KOPT-K1 (cell line): ENCODE data around the gene TPM1.
"Not testable (repeated sequence)": the region's sequence is repeated elsewhere in the genome, so short reads cannot be mapped to it uniquely, and the experiment has no call there.

Experiments used
- H3K27ac ChIP-seq: fragments of 200-600 bp; sonication (generic); 2 replicates; pipeline ENCODE4 v1.5.1; 2016; ENCODE audit warnings: antibody characterized with exemption, mild to moderate bottlenecking, low read depth, low read length; ENCODE audit not compliant: poor library complexity, severe bottlenecking
- H3K36me3 ChIP-seq: fragments of 200-600 bp; sonication (generic); 2 replicates; pipeline ENCODE4 v1.5.1; 2017; ENCODE audit warnings: antibody characterized with exemption, mild to moderate bottlenecking, low read length, moderate library complexity; ENCODE audit not compliant: insufficient read depth
- H3K9me3 ChIP-seq: fragments of 200-600 bp; sonication (generic); 2 replicates; pipeline ENCODE4 v1.5.1; 2017; ENCODE audit warnings: antibody characterized with exemption, low read length, mild to moderate bottlenecking; ENCODE audit not compliant: insufficient read depth, poor library complexity, severe bottlenecking

The TPM1 gene

DNA sequence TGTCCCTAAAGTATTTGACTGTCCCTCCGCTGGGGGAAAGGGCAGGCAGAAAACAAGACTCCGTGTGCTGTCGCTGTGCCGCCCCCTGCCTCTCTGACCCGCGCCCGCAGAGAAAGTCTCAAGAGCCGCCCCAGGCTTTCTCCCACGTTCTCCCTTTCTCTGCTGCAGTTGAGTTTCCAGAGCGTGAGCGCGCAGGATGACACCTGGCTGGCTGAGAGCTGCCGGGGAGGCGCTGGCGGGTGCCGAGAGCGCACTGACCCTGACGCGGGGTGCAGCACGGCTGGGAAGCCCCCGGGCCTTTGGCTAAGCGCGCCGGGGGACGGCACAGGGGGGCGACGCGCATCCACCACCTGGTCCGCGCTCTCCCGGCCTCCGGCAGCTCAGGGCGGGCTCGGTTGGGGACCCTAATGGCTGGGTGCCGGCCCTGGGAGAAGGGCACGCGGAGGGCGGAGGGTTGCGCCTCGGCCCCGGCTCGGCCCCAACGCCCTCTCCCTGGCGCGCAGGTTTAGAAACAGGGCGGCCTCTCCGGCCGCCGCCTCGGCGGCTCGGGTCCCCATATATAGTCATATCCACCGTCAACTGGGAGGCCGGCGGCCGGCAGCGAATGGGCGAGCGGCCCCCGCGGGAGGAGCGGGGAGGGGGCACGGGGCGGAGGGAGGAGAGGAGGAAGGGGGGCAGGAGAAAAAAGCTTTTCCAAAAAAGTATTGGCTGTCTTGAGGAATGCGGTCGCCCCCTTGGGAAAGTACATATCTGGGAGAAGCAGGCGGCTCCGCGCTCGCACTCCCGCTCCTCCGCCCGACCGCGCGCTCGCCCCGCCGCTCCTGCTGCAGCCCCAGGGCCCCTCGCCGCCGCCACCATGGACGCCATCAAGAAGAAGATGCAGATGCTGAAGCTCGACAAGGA lies at the start of gene TPM1:
Gene TPM1 (plus strand): TSS at position 774 of the 903 bp plus-strand sequence. CDS start 83 bp downstream, at position 857.
- Histone ChIP-seq H3K36me3 (no peaks in the 10 kb centered on the region), H3K9me3 (no peaks in the 10 kb centered on the region), H3K27ac (no peak within 1 kb of the TSS)

DNA sequence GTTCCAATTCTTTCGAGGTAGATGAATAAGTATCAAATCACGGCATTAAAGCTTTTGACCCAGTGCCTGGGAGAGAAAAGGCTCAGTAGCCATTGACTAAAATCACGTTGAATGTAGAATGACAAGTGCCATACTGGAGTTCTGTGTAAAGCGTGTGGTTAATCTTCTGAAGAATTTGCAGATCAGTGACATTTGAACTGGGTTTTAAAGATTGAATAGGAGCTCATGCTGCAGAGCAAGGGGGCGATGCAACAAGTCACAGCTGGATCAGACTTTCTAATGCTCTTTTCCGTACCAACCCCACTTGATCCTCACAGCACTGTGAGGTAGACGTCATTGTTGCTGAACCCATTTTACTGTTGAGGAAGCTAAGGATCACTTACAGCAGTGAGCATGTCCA lies 49.5 kb upstream of the TPM1 start:
- no peak overlapping the region for H3K27ac ChIP-seq
- H3K9me3 ChIP-seq = no peaks in the 10 kb centered on the region
- H3K36me3 ChIP-seq = no peaks in the 10 kb centered on the region

DNA sequence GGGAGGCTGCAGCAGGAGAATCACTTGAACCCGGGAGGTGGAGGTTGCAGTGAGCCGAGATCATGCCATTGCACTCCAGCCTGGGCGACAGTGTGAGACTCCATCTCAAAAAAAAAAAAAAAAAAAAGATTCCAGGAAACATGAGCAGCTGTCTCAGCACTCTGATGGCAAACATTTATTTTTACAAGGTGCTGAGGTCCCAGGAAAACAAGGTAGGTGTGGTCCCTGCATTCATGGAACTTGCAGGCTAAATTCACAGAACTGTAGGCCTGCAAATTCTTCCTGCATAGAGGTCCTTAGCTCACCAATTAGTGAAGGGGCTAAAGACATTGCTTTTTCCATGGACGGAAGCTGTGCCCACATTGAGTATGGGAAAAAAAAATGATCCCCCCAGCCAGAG lies 48.9 kb upstream of the TPM1 start:
- H3K9me3 ChIP-seq, H3K27ac ChIP-seq, H3K36me3 ChIP-seq: not testable (repeated sequence)

DNA sequence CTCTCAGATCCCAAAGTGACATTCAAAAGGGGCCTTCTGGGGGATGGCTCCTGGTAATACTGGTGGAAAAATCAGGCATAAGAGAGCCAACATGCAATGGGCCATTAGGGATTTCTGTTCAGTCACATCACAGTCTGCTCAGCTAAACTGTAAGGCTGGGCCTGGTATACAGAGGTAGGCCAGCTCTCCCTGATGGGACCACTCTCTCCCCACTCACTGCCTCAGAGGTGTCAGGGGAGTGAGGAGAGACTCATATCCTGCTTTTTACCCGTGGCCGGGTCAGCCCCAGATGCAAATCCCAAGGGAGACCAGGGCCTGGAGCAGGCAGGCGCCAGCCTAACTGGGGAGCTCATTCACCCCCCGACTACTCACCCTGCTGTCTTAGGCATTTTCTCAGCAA lies 48.1 kb upstream of the TPM1 start:
- Histone ChIP-seq H3K36me3 (no peaks in the 10 kb centered on the region), H3K27ac (no peak overlapping the region), H3K9me3 (no peaks in the 10 kb centered on the region)

DNA sequence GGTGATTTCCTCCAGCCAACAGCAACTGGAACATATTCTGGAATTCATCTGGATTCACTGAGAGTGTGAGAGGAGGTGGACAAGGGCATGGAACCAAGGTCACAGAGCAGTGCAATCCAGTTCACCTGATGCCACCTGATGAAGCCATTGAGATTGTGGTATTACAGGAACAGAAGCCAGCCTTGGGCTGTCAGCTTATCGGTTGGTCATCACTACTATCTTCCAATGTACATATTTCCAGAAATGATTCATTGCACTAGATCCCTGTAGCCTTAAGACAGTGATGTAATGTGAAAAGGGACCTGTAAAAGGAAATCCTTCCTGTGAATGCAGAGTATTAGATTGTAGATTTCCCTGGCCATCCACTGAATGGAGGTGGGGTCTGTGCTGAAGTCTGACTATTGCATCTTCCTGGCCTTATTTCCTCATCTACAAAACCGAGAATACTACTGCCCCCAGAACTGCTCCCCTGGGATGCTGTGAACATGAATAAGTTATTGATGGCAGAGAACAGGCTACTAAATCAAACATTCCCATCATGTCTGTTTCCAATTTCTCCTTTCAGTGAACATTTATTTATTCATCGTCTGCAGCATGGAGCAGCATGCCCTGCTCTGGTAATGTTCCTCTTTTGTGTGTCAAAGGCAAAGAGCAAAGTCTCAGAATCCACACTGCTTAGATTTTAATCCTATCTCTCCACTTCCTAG lies 47.4 kb upstream of the TPM1 start:
- Histone ChIP-seq H3K27ac (no peak overlapping the region), H3K9me3 (no peaks in the 10 kb centered on the region)

DNA sequence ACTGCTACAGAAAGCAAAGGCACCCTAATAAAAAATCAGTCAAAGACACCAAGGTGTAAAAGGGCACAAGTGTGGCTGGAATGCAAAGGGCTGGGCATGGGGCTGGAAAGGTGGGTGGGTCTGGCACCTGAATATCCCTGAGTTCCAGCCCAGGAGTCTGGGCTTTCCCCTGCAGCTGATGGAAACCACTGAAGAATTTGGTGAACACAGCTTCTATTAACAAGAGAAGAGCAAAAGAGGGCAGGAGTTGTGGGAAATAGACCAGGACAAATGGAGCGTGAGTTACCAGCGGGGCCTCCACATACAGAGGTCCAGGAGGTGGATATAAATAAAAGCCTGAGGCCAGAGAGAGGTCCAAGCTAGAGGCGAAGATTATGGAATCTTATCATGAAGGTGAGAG lies 45.1 kb upstream of the TPM1 start:
- Histone ChIP-seq H3K36me3 (no peaks in the 10 kb centered on the region), H3K27ac (no peak overlapping the region), H3K9me3 (no peaks in the 10 kb centered on the region)

More for the DNA sequence above, 47.4 kb upstream of the TPM1 start:
- H3K36me3 ChIP-seq = no peaks in the 10 kb centered on the region

DNA sequence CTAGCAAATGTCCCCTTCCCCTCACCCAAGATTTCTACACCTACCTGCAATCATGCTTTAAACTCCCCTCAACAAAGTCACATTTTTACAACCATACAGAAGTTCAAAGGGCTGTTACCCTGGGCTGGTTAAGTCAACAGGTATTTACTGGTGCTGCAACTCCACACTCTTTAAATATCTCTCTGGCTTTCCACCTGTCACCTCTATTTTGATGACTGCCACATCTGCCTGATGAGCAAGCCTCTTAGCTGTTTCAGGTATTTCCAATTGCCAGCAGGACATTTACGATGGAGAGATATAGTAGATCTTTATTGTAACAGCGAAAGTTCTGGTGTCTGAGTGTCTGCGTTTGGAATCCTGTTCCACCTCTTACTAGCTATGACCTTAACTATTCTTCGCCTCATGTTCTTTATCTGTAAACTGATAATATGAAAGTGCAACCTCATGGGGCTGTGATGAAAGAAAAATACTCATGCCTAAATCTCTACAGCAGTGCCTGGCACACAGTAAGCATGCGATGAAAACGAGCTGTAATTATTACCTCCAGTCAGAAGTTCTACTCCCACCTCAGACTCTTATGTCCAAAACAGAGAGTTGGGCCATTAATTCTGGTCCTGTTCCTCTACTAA lies 44.2 kb upstream of the TPM1 start:
- Histone ChIP-seq H3K27ac (no peak overlapping the region), H3K9me3 (no peaks in the 10 kb centered on the region), H3K36me3 (no peaks in the 10 kb centered on the region)

DNA sequence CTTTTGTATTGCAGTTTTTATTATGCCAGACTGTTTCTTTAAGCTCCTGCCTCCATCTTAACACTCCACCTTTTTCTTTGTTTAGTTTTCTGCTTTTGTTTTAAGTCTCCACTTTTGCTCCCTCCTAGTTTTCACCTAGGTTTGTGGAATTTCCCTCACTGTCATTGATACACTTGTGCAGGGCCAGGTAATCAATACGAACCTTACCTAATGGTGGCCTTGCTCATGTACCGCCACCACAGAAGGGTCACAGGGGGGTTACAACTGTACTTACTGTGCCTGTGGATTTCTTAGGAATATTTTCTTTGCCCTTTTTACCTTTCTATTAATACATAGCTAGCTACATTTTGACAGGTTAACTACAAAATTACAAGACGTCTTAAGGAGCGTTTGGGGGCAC lies 43.4 kb upstream of the TPM1 start:
- Histone ChIP-seq H3K27ac (no peak overlapping the region), H3K9me3 (no peaks in the 10 kb centered on the region), H3K36me3 (no peaks in the 10 kb centered on the region)

DNA sequence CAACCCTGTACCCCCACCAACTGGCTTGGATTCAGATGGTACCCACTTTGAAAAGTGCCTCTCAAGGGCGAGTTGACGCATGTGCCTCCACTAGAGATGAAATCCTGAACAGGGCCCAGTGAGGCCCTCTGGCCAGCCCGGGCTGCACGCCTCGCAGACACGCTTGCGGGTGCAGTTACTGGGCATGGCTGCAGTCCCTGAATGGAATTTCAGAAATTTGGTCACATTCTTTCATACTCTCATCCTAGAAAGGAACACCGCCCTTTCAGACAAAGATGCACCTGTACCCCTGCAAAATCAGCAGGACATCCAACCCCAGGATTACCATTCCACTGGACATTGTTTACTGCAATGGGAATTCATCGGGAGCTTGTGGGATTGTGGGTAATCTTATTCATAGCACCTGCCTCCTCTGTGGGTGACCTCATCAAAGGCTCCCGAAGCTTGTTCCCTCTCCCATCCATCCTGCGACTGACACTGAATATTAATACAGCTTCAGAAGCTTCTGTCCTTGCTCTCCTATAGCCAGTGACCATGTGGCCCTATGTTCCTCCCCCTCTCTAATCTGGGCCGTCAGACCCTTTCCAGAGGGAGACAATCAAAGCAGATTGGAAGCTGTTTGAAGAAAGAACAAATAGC lies 42.5 kb upstream of the TPM1 start:
- Histone ChIP-seq H3K9me3 (no peaks in the 10 kb centered on the region), H3K27ac (no peak overlapping the region), H3K36me3 (no peaks in the 10 kb centered on the region)

DNA sequence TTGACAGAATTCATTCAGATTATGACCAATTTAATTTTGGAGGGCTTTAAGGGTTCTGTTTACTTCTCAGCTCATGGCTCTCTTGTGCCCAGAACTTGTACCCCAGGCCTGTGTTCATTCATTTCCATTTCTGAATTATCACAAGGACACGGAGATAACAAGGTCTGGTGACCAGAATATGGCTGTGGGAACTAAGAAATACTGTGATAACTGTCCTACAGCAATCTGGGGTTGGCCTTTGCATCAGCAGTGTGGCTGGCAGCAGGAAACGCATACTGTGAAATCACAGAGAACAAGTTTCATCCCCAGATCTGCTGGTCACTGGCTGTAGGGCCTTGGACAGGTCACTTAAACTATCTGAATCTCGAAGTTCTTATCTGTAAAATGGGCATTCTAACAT lies 41.8 kb upstream of the TPM1 start:
- no peaks in the 10 kb centered on the region for H3K36me3 ChIP-seq
- no peak overlapping the region for H3K27ac ChIP-seq
- no peaks in the 10 kb centered on the region for H3K9me3 ChIP-seq

DNA sequence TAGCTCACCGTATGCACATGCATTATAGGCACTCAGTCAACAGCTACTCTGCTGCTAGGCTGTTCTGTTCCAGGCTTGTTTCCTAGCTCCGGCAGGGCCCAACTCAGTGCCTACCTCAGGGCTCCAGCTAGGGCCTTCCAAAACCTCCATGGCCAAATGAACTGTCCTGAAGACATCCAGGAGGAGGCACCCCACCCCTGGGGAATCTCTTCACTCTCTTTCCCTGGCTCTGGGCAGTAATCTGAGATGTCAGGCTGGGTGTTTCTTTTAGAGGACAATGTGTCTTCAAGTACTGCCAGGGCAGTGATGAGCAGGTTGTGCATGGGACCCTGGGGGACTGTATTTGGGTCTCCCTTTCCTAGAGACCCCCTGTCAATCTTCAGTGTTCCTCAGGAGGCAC lies 38.3 kb upstream of the TPM1 start:
- Histone ChIP-seq H3K27ac (no peak overlapping the region), H3K36me3 (no peaks in the 10 kb centered on the region), H3K9me3 (no peaks in the 10 kb centered on the region)

DNA sequence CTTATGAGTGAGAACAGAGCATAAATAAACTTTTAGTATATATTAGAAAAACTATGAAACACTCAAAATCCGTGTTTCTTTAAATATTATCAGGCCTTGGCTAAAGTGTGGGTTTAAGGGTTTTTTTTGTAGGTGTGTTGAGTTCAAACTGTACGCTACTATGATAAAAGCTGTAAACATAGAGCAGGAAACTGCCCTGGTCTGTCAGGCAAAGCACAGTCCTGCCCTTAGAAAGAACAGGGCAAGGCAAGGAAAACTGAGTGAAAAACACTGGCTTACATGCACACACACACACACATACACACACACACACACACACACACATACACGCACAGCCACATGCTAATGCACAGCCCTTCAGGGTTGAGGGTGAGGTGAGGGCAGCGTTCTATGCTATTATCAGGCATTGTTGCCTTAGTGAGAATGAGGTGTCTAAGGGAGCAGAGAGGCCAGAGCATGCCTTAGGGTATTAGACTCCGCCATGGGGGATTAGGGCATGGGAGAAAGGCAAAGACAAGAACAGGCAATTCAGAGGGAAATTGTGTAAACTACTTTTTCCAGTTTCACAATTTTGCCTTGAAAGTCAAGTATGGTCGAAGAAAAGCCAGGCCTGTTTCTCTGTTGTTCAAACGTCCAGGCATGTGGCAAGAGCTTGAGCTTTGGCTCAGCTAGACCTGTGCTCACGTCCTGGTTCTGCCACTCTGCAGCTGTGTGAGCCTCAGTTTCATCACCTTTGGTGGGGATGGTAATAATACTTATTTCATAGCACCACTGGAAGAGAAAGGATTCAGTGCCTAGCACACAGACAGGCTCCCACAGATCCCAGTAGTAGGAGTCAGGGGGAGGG lies 36.3 kb upstream of the TPM1 start:
- H3K27ac ChIP-seq = no peak overlapping the region
- no peaks in the 10 kb centered on the region for H3K9me3 ChIP-seq
- H3K36me3 ChIP-seq = no peaks in the 10 kb centered on the region

DNA sequence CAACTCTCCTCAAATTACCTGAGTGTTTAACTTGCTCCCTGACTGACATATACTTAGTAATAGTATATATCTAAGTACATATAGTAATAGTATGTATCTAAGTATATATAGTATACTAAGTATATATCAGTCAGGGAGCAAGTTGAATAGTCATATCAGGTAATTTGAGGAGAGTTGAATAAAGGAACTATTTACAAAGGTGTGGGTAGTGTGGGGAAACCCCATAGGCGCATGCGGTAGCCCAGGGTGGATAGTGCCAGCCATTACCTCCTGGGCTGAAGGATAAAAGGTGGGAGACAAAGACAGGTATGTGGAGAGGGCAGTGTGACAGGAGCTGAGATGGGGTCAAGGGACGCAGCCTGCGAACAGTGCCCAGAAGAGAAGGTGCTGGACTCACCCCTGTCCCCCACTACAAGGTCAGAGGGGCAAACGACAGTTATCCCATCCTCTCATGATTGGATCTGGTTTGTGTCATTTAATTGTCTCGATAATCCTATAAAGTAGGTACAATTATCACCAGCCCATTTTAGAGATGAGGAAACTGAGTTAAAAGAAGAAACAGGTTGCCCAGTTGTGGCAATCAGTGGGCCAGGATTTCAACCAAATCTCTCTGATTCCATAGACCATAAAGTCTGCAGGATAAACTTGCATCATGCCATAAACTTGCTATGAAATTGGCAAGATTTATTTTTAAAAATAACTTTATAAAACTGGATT lies 34.1 kb upstream of the TPM1 start:
- no peaks in the 10 kb centered on the region for H3K9me3 ChIP-seq
- H3K36me3 ChIP-seq = no peaks in the 10 kb centered on the region
- no peak overlapping the region for H3K27ac ChIP-seq

DNA sequence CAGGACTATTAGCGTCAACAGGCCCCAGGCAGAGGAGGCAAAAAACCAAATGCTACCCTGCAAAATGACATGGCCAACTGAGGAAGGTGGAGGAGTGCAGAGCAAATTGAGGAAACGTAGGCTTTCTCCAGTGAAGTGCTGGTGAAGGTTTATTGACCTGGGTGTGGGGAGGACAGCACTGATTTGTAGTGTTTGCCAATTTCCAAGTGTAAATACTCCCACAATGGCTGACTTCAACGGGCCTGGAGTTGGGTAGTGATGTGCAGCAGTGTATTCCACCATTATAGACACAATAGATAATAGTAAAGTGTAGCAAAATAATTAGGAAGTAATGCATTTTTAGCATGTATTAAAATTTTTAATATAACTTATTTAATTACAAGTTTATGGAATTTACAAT lies 32.2 kb upstream of the TPM1 start:
- Histone ChIP-seq H3K36me3 (no peaks in the 10 kb centered on the region), H3K9me3 (no peaks in the 10 kb centered on the region), H3K27ac (no peak overlapping the region)
